Keratinocyte (primary cell): Measurements from ENCODE around the gene GJD2.

ENCODE experiments used
- EZH2 ChIP-seq: IDR thresholded peaks from one replicate; pipeline ENCODE4 v1.6.1; 2012; ENCODE audit warnings: inconsistent platforms, mild to moderate bottlenecking, low read length, moderate library complexity
- TF ChIP-seq, protein P1 (sequence below), 3 experiments: IDR thresholded peaks in 1 of 3; conservative IDR thresholded peaks in 1 of 3; optimal IDR thresholded peaks in 1 of 3; 2 replicates in 2 of 3; 3 replicates in 1 of 3; pipeline versions ENCODE3 to v1.5.1; 2011; ENCODE audit warnings: low read length in 3 of 3, mild to moderate bottlenecking in 3 of 3, moderate library complexity in 2 of 3, control low read depth in 1 of 3, inconsistent platforms in 1 of 3; ENCODE audit not compliant: insufficient read depth in 2 of 3; ENCODE audit errors: extremely low read depth in 1 of 3

DNA sequence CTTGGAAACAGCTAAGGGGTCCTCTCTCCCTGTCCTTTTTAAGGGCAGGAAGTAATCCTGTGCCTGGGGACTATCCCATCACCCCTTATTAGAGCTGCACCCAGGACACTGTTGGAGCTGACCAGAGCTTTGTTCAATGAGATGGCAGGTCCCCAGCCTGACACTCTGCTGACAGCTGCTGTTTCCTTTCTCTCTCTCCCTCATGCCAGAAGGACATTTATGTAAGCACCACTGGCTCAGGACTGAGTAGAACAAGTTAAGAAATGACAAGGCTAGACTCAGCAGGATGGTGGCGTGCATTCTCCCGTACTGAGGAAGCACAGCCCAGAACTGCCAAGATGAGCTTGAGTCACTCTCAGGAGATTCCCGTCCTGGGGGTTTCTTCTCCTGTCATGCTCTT, 17.3 kb downstream of the GJD2 start:
- no peak for TF ChIP-seq EZH2
- TF ChIP-seq, protein P1, sequence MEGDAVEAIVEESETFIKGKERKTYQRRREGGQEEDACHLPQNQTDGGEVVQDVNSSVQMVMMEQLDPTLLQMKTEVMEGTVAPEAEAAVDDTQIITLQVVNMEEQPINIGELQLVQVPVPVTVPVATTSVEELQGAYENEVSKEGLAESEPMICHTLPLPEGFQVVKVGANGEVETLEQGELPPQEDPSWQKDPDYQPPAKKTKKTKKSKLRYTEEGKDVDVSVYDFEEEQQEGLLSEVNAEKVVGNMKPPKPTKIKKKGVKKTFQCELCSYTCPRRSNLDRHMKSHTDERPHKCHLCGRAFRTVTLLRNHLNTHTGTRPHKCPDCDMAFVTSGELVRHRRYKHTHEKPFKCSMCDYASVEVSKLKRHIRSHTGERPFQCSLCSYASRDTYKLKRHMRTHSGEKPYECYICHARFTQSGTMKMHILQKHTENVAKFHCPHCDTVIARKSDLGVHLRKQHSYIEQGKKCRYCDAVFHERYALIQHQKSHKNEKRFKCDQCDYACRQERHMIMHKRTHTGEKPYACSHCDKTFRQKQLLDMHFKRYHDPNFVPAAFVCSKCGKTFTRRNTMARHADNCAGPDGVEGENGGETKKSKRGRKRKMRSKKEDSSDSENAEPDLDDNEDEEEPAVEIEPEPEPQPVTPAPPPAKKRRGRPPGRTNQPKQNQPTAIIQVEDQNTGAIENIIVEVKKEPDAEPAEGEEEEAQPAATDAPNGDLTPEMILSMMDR (optimal IDR thresholded peaks at IDR 0.05 in 1 of 3, IDR thresholded peaks at IDR 0.05 in 1 of 3, conservative IDR thresholded peaks at IDR 0.05 in 1 of 3; ENCODE audit: extremely low read depth in 1 of 3, insufficient read depth in 2 of 3, low read length in 3 of 3): no peak
